Activated CD4-positive, alpha-beta T cell treated with anti-CD3 and anti-CD28 coated beads for 1 hour (primary cell): ENCODE data around the gene FIGNL2.

ENCODE experiments used
- DNase-seq: peaks from one replicate; pipeline ENCODE4 v3.0.0-alpha.2; 2020

FIGNL2 gene

DNA sequence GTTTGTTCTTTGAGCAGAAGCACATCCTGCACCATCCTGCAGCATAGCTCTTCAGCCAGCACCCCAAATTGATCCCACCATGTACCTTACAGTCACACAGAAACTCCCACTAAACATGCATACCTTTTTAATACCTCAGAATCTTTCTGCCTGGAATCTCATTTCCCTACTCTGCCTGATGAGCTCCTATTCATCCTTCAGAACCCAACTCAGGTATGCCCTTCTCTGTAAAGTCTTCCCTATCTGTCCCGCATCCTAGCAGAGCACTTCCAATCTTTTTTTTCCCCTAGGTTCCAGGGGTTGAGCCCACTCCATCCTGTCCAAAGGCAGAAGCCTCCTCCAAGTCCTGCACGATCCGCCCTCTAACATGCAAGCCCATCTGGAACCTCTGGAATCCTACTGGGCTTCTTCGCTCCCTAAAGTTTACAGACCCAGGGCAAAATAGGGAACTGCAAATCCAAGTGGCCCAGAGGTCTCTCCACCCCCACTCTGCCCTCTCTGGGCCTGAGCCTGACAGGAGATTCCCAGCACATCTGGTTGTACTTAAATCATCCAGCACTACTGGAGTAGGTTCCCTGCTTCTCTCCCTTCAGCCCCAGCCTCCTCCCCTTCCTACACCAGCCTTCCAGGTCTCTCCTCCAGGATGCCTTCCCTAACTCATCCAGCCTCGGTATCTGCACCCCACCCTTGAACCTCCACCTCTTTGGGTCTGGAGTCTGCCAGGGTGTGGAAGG lies 4.1 kb upstream of the FIGNL2 start:
- no peak for DNase-seq

- no peak for DNase-seq
Observed at GRCh38 chr12:51851413-51852124, 3.1 kb upstream of the FIGNL2 start.

GRCh38 chr12:51850965-51851299 lies 2.4 kb upstream of the FIGNL2 start:
- no peak for DNase-seq

- DNase-seq = no peak
Observed at GRCh38 chr12:51850081-51850964, 1.8 kb upstream of the FIGNL2 start.

- DNase-seq = no peak
Observed at GRCh38 chr12:51848841-51849735, 570 bp upstream of the FIGNL2 start.

DNA sequence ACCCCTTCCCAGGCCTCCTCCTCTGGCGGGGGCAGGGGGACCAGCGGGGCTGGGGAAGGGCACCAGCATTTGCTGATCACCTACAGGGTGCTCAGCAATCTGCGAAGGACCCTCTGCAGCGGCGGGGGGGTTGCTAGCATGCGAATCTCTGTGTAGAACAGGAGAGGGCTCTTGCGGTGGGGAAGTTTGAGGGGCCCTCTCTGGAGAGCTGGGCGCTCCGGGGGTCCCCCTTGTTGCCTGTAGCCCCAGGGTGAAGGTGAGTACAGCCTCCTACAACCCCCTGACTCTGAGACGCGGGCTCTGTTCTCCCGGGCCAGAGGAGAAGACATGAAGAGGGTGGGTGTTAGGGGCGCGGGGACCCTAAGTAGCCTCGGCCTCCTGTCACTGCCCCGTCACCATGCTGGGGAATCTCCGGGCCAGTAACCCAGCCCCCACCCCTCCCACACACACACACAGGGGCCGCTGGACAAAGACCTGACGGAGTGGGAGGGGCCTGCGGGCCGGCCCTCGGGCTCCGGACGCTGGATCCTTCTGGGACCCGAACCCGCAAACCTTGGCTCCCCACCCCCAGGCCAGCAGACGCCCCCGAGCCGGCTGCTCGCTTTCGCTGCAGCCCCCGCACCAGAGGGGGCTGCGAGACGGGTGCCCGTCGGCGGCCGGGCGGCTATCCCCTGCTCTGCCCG lies 734 bp downstream of the FIGNL2 start:
- no peak for DNase-seq

- DNase-seq = no peak
Observed at GRCh38 chr12:51846911-51847642, 1.4 kb downstream of the FIGNL2 start.

- no peak for DNase-seq
Observed at GRCh38 chr12:51846271-51846691, 2.2 kb downstream of the FIGNL2 start.

- no peak for DNase-seq
Observed at GRCh38 chr12:51845482-51845881, 3.0 kb downstream of the FIGNL2 start.

GRCh38 chr12:51844854-51845253 lies 3.7 kb downstream of the FIGNL2 start:
- DNase-seq = no peak

DNA sequence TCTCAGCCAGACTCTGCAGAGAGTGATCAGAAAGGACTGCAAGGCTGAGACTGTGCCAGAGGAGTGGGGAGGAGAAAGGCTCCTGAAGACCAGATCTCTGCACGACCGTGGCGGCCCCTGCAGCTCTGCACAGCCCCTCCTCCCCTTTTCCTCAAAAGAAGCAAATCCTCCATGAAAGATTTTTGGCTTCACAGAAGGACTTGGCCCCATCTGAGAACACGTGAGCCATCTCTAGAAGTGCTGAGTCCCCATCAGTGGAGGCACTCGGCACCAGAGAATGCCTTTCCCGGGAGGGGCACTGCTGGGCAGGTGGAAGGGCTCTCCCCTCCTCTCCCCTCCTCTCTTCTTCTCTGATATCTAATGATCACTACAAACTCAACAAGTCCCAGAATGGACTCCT lies 6.8 kb downstream of the FIGNL2 start:
- no peak for DNase-seq

DNA sequence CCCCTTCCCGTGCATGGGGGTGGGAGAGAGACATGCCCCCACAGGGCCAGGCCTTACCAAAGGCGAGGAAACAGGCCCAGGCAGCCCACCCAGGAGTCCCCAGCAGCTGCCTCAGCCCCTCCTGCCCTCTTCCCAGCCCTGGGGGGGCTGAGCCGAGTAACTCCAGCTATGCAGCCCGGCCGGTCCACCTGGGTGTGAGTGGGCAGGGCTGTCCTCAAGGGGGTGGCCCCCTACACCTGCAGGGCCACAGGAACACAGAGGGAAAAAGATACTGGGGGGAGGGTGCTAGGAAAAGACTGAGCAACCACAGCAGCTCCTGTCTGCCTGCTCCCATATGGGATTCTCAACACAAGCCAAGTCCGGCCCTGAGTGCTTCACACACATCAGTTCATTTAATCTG lies 7.6 kb downstream of the FIGNL2 start:
- no peak for DNase-seq

DNA sequence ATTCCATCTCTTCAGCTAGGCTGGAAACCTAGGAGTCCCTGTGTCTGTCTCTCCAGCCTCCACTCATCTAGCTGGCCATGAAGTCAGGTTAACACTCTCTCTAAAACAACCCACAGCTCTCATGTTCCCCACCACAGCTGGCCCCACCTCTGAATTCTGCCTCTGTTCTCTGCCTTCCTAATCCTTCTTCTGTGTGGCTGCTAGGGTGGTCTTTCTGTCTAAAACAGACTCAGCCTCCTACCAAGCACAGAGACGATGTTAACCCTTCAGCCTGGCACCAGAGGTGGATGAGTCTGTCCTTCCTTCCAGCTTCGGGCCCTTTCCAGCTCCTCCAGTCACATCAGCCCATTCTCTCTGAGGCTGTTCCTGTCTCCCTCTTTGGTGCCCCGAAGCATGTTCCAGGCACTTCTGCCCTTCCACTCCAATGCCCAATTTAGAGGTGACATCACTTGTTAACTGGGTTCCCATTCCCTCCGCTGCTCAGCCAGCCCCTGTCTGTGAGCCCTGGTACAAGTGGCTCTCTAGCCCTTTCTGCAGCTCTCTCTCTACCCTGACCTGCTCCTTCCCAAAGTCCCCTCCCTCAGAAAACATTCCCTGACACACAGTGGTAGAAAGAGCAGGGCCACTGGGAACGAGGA lies 9.1 kb downstream of the FIGNL2 start:
- DNase-seq = no peak

- DNase-seq = no peak
Observed at GRCh38 chr12:51838762-51839161, 9.8 kb downstream of the FIGNL2 start.

DNA sequence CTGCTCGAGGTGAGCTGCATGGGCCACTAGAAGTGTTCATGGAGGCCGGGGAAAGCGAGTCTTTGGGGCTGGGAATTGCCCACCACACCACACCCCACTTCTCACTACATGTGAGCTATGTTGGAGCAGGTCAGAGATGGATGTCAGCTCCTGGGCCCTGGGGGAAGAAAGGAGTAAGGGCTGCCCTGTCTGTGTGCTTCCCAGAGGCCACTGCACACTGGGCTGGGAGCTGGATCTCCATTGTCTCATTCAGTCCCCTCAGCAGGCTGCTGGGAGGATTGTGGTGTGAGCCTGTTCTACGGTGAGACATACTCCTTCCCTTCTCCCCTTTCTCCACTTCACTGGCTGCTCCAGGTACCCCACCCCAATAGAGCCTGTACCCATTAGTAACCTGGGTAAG lies 10.5 kb downstream of the FIGNL2 start:
- no peak for DNase-seq

DNA sequence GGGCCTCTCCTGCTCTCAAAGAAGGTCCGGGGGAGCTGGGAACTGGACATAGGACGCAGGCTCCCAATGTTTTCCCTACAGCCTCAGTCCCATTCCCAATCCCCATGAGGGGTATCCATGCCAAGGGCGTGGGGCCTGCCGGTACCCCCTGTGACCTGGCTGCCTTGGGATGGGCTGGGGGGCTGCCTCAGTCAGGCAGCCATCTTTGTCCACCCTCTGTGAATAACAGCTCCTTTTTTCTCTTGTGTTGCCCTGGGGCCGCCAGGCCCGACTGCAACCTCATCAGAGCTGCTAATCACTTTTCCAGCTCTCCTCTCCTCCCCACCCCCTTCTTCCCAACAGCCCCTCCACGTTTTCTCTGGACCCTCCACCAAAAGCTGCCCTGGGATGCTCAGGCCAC lies 11.2 kb downstream of the FIGNL2 start:
- DNase-seq = no peak

- DNase-seq = no peak
Observed at GRCh38 chr12:51836827-51837173, 11.7 kb downstream of the FIGNL2 start.

DNA sequence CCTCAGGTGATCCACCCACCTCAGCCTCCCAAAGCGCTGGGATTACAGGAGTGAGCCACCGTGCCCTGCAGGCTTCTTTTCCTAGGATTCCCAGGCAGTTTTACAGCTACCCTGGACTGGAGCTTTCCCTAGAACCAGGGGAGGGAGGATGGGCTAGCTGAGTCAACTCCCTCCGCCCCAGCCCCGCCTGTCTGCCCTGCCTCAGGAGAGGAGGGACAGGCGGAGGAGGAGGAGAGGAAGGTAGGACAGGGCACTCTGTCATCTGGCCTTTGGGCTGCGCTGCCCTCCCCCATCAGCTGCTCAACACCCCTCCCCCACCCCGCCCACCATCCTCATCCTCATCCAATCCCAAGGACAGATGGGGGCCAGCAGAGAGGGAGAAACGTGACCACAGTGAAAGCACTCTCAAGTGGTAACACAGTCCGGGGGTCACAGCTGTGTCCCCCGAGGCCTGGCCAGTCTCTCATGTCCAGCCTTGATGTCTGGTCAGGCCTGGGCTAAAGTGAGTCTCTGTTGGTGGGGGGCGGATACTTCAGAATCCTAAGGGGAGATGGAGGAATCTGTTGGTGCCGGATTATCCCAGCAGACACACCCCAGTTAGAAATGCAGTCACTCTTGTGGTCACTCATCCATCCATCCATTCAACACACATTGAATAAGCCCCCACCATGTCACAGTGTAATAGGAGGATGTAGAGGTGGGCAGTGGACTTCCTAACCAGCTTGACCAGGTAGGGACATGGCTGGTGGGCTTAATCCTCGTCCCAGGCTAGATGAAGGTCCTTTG lies 12.3 kb downstream of the FIGNL2 start:
- no peak for DNase-seq

GRCh38 chr12:51834411-51834810 lies 14.1 kb downstream of the FIGNL2 start:
- DNase-seq = no peak
